Left cardiac atrium (tissue), 4 donors: Measurements from ENCODE around the gene N4BP2L2. TPM values are rescaled to one million over a fixed set of nuclear protein-coding genes. Genes with fewer than 3 reads are reported as not detected.

Experiments used
- ATAC-seq, 2 donors: fragments of 200-7000 bp; cut with Tn5 transposase; one replicate each; pipeline ENCODE4 v1.9.1; 2020; ENCODE audit warnings: mild to moderate bottlenecking in 2 of 2, moderate library complexity in 2 of 2
- DNase-seq: peaks from one replicate; pipeline ENCODE4 v3.0.0-alpha.2; 2020
- intact Hi-C, 2 donors: fragments of 100-400 bp; cut with DNase I; formaldehyde crosslinking; loops; one replicate each; pipeline versions ENCODE4 v1.14.1 to v1.15.1; 2022 to 2023
- total RNA-seq, 2 donors: library from RNA; stranded (reverse); fragmentation: NEBNext Ultra II Directional; extraction: Animal tissue kit (Norgen Biotek cat#: 25700); gene quantifications; one replicate each; pipeline ENCODE4 v1.2.1, GENCODE V29; 2021
- donor health status: DM: no; HTN: yes; CAD: no.
- donor health status: DM: no; HTN: yes; CAD: no; lungs with severe emphysema.
- donor health status: DM: yes; HTN: yes; CAD: no.
- donor health status: Dilated cardiomyopathy.

The N4BP2L2 gene
- total RNA-seq, 2 donors from 2014 or later: 106 to 126 TPM

DNA sequence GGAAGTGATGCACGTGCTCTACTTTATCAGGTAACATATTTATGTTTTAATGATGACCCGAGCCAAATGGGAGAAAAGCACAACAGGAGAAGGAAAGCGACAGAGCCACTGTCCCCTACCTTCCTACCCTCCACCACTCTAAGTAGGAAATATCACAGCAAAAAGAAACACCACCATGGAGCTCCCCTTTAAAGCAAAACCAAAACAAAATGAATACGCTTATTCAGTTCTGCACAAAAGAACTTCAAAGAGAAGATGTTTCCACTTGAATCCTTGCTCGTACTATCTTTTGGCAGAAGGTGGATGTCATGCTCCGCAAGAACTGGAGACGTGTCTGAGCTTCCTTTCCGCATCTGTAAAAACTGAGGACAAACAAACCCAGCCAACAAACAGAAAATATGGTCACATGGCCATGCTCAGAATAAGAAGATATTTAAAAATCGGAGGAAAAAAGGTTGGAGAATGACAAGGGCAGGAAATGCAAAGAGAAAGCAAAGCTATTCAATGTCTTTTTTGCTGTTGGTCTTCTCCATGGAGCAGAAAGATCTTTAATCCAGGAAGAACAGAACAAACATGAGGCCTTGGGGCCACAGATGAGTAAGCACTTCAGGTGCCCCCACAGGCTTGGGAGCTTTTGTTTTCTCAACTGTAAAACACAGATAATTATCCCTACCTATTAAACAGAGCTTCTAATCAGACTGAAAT lies 130.1 kb downstream of the N4BP2L2 start:
- no peak for ATAC-seq
- DNase-seq: no peak
- intact Hi-C loops: no loop called here

DNA sequence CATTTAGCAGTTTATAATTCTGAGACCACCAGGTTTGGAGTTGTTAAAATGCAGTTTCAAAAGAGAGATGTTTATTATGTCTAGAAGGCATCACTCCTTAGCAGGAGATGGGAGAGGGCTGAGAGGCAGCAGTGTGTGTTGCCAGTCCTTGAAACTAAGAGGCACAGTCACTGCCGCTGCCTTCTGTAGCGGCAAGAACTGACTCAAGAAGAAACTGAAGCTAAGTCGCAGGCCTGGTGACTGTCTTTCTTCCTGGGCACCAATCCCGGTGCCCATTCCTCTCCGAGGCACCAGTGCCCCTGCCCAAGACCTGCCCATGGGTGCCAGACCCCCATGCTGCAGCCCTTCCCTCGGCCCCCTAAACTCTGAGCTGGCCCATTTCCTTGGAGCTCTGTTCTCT lies 130.7 kb downstream of the N4BP2L2 start:
- DNase-seq (no peak), ATAC-seq (no peak)
- intact Hi-C loops: no loop called here

DNA sequence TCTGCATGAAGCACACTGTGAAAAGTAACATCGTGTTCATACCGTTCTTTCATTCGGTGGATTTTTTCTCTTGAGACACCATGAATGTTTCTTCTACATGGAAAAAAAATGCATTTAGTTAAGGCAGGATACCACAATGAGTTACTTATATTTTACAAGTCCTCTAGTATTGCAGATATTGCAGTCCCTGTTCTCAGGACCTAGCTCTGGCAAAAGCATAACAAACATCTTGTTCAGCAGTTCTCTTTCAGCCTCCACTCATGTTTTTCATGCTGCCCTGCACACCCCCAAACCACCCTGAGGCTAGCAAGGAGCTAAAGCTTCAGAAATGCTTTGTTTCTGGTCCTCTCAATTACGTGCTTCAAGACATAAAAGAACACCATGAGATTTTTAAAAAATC lies 135.5 kb downstream of the N4BP2L2 start:
- ATAC-seq: no peak
- intact Hi-C loops: no loop called here
- DNase-seq: no peak

DNA sequence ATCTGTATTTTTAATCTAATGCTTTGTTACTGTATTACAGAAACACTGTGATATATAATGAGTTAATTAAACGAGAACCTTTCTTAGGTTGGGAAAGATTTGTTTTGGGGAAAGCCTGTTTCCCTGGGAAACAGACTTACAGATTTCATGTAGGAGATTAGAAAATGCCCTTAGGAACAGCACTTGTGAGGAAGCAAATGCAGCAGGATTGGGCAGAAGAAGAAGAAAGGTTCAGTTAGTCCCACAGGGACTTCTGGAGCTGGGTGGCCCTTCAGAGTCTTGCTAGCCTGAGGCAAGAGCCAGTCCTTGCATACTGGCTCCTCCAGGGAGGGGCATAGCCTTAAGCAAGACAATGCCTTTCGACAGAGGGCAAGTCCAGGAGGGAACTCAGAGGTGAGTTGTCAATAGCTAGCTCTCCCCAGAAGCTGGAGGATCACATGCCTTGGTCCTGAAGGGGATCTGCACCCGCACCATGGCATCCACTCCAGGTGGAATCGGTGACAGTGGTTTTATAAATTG lies 147.4 kb downstream of the N4BP2L2 start:
- ATAC-seq: no peak
- intact Hi-C loops: no loop called here
- no peak for DNase-seq

DNA sequence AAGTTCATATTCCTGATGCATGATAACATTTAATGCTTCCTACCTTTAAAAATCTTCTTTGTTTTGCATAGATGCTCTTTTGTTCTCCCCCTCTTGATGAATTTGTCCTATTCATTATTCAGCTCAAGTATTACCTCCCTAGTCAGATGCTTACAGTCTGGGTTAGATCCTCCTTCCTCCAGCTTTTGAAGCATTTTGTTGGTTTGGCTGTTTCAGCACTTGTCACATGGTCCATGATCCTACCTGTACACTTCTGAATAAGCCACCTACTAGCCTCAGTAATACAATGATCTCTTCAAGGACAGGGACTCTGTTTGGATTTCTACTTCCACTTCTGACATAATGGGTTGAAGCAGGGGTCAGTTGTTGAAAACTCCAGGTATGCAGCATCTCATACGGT lies 148.1 kb downstream of the N4BP2L2 start:
- intact Hi-C loops: no loop called here

DNA sequence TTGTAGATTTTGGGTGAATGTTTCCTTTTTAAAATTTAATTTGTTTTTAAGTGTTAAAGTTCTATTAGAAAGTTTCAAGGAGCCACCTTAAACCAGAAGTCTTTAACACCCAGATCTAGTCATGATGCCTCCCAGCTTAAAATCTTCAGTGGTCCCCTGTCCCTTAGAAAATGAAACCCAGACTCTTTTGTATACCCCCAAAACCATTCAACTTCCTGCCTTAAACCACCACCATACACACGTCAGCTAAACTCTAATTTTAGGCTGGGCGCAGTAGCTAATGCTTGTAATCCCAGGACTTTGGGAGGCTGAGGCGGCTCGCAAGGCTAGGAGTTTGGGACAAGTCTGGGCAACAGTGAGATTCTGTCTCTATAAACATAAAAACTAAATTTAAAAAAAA lies 148.5 kb downstream of the N4BP2L2 start:
- no peak for ATAC-seq
- no peak for DNase-seq
- intact Hi-C loops: no loop called here

More for the DNA sequence above, 148.1 kb downstream of the N4BP2L2 start:
- DNase-seq (no peak), ATAC-seq (no peak)

DNA sequence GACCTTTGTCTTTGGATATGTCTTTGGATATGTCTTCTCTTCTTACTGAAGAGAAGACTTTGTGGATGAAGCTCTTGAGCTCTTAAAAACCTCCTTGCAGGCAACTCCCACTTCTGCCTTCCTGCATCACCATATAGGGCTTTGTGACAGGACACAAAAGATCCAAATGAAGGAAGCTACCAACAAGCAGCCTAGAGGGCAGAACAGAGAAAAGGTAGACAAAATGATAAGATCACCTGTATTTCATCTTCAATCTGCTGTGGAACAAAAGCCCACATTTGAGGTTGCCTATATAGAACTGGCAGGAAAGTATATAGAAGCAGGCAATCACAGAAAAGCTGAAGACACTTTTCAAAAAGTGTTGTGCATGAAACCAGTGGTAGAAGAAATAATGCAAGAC lies 153.2 kb downstream of the N4BP2L2 start:
- ATAC-seq: no peak
- intact Hi-C loops: no loop called here

DNA sequence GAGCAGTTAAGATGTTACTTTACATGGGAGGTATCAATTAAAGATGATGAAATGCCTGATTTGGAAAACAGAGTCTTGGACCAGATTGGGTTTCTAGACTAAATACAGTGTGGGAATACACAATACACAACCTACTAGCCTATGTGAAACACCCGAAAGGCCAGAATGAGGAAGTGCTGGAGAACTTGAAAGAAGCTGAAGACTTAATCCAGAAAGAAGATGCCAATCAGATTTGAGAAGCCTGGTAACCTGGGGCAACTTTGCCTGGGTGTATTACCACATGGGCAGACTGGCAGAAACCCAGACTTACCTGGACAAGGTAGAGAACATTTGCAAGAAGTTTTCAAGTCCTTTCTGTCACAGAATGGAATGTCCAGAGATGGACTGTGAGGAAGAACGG lies 153.9 kb downstream of the N4BP2L2 start:
- intact Hi-C loops: loop anchor here (5.0 kb wide), 2 partner anchors 188 to 198 kb away; no protein-coding TSS in a partner anchor
- DNase-seq: no peak
- no peak for ATAC-seq

More for the DNA sequence above, 153.2 kb downstream of the N4BP2L2 start:
- DNase-seq: no peak

DNA sequence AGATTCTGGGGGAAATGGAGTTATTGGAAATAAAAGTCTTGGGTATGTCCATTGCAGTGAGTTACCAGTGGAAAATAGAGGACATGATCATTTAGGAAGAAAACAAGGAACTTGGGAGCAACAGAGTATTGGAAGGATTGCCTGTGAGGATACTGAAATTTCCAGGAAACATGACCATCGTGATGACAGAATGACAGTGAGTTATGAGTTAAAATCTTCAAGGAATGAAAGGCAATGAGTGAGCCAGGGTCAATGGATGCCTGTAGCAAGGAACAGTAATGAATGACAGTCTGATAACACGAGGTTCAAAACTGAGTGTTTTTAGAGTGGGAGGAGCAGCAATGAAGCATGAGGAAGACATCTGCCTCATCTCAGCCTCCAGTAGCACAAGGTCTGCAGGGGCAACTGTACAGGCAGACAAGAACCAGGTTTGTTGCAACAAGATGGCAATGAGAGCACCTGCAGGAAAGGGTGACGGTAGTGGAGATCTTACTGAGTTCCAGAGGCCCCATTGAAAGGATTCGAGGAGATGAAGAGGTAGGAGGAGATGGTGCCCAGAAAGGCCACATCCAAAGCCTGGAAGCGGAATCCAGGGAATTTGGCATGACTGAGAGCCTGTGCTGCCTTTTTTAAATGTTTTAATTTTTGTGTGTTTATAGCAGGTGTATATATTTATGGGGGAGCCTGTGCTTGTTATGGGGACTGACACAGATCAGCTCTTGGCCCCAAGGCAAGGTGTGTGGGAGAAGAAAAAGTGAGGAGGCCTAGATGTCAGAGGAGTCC lies 154.6 kb downstream of the N4BP2L2 start:
- no peak for ATAC-seq
- intact Hi-C loops: loop anchor here (5.0 kb wide), 2 partner anchors 188 to 198 kb away; no protein-coding TSS in a partner anchor

More for the DNA sequence above, 154.6 kb downstream of the N4BP2L2 start:
- DNase-seq: no peak

Other genes starting within 250 kb of the N4BP2L2 start
- gene ZAR1L, start 223.4 kb downstream of the N4BP2L2 start, total RNA-seq: not detected
- 1 to 10 TPM; 1.0 to 2.1 TPM for gene BRCA2, start 223.3 kb downstream of the N4BP2L2 start, total RNA-seq
- gene N4BP2L1, start 110.7 kb downstream of the N4BP2L2 start, total RNA-seq: 1 to 10 TPM; 4.7 to 6.7 TPM
- 10 to 100 TPM; 19.5 to 27.2 TPM for gene PDS5B, start 47.7 kb upstream of the N4BP2L2 start, total RNA-seq